Natural killer cell treated with Interleukin-12 subunit alpha and Interleukin-12 subunit beta and Interleukin-15 and Interleukin-18, amount 100 ng/mL, for 72 hours (primary cell): ENCODE results near the gene BOLA1. TPM values are rescaled to one million over a fixed set of nuclear protein-coding genes. Genes with fewer than 3 reads are reported as not detected.
"Not testable (repeated sequence)": the region's sequence is repeated elsewhere in the genome, so short reads cannot be mapped to it uniquely, and the experiment has no call there.

ENCODE experiments used
- ATAC-seq, 2 donors: fragments of 150-1000 bp; cut with Tn5 transposase in 1 of 2; sonication (Bioruptor Pico), chemical (Tn5 transposase) in 1 of 2; 2 replicates each; pipeline ENCODE4 v1.10.0; 2021
- DNase-seq: peaks from one replicate; pipeline ENCODE4 v3.0.0; 2022; ENCODE audit warnings: low spot score
- H3K27ac Mint-ChIP-seq, 2 donors: 1 replicate in 1 of 2; 2 replicates in 1 of 2; pipeline ENCODE4 v1.8.0; 2022; ENCODE audit warnings: mixed read lengths in 2 of 2, mild to moderate bottlenecking in 1 of 2, moderate library complexity in 1 of 2
- H3K27me3 Mint-ChIP-seq, 2 donors: 1 replicate in 1 of 2; 2 replicates in 1 of 2; pipeline ENCODE4 v1.8.0; 2022; ENCODE audit warnings: mixed read lengths in 2 of 2
- H3K36me3 Mint-ChIP-seq: one replicate; pipeline ENCODE4 v1.8.0; 2022; ENCODE audit warnings: mixed read lengths
- H3K4me1 Mint-ChIP-seq, 2 donors: 1 replicate in 1 of 2; 2 replicates in 1 of 2; pipeline ENCODE4 v1.8.0; 2022; ENCODE audit warnings: low read depth in 2 of 2, mixed read lengths in 2 of 2, mild to moderate bottlenecking in 1 of 2
- H3K4me3 Mint-ChIP-seq: one replicate; pipeline ENCODE4 v1.8.0; 2022; ENCODE audit warnings: mixed read lengths
- H3K9me3 Mint-ChIP-seq: 2 replicates; pipeline ENCODE4 v1.8.0; 2022; ENCODE audit warnings: mixed read lengths
- total RNA-seq, 2 donors: library from RNA; stranded (reverse); gene quantifications; one replicate each; pipeline ENCODE4 v1.2.3, GENCODE V29; 2022

BOLA1 gene
- total RNA-seq, 2 donors from 2014 or later = 13.9 to 16.2 TPM

- Mint-ChIP-seq H3K9me3 (no peaks in the 10 kb centered on the region), H3K27me3 (peaks cover 0 to 8% of the 10 kb centered on the region in 2 donors), H3K36me3 (peaks cover 33% of the 10 kb centered on the region), H3K27ac (peak overlapping the region; percentile 86 to 98), H3K4me1 (peaks cover 45 to 69% of the 10 kb centered on the region in 2 donors), H3K4me3 (peak overlapping the region; percentile 100)
- ATAC-seq (no peak), DNase-seq (no peak)
Measured at GRCh38 chr1:149928401-149928724, 29.0 kb downstream of the BOLA1 start.

DNA sequence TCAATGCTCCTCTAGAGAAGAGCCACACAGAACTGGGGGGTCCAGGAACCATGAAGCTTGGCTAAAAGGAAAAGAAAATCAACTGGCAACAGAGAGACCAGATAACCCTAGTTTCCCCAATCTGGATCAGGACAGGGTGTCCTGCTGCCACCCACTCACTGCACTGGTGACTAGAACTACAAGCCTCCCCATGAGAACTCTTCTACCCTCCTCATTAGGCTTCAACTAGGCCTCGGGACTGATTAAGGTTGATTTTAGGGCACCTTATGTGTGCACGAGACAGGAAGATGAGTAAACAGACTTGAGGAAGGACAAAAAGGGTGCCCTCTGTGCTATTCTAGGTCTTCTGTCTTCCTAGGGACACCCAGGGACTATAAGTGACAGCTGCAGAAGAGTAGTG lies 30.5 kb downstream of the BOLA1 start:
- Mint-ChIP-seq H3K9me3 (no peaks in the 10 kb centered on the region), H3K27me3 (peaks cover 0 to 11% of the 10 kb centered on the region in 2 donors), H3K27ac (peak overlapping the region in 1 of 2 donors; percentile 86), H3K4me1 (peaks cover 38 to 56% of the 10 kb centered on the region in 2 donors), H3K4me3 (no peak overlapping the region), H3K36me3 (peaks cover 18% of the 10 kb centered on the region)
- DNase-seq (no peak), ATAC-seq (no peak)

DNA sequence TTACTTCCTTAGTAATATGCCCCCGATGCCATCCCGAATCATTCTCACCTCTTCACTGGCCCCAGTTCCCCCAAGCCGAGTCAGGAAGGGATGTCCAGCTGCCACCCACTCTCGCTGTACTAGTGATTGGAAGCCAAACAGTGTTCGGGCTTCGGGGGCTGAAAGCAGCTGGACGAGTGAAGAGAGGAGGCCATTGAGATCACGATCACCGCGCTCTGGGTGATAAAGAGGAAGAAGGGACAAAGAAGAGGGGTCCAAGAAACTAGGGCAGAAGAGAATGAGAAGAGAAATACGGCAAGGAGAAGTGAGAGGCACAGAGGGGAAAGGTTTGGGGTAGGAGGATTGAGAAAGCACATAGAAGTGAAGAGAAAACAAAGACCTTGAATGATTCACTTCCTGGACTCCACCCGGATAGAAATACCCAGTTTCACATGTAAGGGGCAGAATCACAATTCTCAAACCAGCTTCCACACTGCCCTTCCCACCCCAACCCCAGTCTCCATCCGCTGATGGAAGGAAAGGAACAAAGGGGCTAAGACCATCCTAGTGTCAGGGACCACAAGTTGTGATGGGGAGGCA lies 31.9 kb downstream of the BOLA1 start:
- no peaks in the 10 kb centered on the region for H3K9me3 Mint-ChIP-seq
- ATAC-seq (no peak), DNase-seq (peak; percentile 48)
- peak overlapping the region; percentile 47 for H3K4me3 Mint-ChIP-seq
- peak overlapping the region; percentile 63 to 72 for H3K27ac Mint-ChIP-seq
- peaks cover 10% of the 10 kb centered on the region for H3K36me3 Mint-ChIP-seq
- H3K27me3 Mint-ChIP-seq = peaks cover 0 to 11% of the 10 kb centered on the region in 2 donors
- peaks cover 27 to 43% of the 10 kb centered on the region in 2 donors for H3K4me1 Mint-ChIP-seq

GRCh38 chr1:149932474-149932873 lies 33.1 kb downstream of the BOLA1 start:
- Mint-ChIP-seq H3K27me3 (peaks cover 0 to 11% of the 10 kb centered on the region in 2 donors), H3K27ac (no peak overlapping the region), H3K9me3 (no peaks in the 10 kb centered on the region), H3K36me3 (no peaks in the 10 kb centered on the region), H3K4me1 (peaks cover 26 to 37% of the 10 kb centered on the region in 2 donors), H3K4me3 (no peak overlapping the region)
- DNase-seq = peak; percentile 28
- ATAC-seq = no peak

DNA sequence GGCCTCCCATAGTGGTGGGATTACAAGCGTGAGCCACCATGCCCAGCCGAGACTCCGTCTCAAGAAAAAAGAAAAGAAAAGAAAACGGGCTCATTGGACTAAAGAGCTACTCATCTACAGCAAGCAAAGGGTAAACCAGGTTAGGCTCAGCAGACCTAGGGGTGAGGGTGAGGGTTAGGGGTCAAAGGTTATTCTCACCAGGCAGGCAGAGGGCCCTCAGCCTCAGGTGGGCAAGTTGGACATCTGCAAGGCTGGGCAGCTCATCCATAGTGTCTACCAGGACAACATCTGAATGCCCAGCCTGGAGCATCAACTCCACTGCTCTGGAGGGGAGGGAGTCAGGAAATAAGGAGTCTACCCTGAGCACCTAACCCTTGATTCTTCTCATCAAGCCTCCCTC lies 33.8 kb downstream of the BOLA1 start:
- H3K4me1 Mint-ChIP-seq = peaks cover 29 to 41% of the 10 kb centered on the region in 2 donors
- H3K9me3 Mint-ChIP-seq = no peaks in the 10 kb centered on the region
- no peaks in the 10 kb centered on the region for H3K36me3 Mint-ChIP-seq
- DNase-seq = no peak
- peaks cover 0 to 11% of the 10 kb centered on the region in 2 donors for H3K27me3 Mint-ChIP-seq
- no peak overlapping the region for H3K27ac Mint-ChIP-seq
- H3K4me3 Mint-ChIP-seq = no peak overlapping the region
- no peak for ATAC-seq

DNA sequence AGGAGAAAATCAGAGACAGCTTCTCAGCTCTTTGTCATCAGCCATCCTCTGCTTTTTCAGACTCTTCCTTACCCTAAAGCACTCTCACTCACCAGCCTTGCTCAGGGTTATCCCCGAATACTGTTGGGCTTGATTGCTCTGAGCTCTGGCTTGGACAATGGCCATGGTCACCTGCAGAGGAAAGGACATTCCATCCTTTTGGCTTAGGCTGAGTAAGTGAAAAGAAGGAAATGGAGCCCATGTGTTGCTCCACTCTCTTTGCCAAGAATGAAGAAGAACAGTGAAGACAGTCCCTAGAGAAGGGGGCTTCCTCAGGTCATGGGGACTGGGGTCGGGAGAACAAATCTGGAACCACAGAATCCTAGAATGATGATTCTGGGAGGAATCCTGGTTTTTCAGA lies 35.0 kb downstream of the BOLA1 start:
- ATAC-seq (no peak), DNase-seq (no peak)
- H3K27ac Mint-ChIP-seq = peak overlapping the region in 1 of 2 donors; percentile 47
- H3K4me3 Mint-ChIP-seq = no peak overlapping the region
- peaks cover 28 to 35% of the 10 kb centered on the region in 2 donors for H3K4me1 Mint-ChIP-seq
- no peaks in the 10 kb centered on the region for H3K9me3 Mint-ChIP-seq
- H3K27me3 Mint-ChIP-seq = peaks cover 0 to 11% of the 10 kb centered on the region in 2 donors
- H3K36me3 Mint-ChIP-seq = no peaks in the 10 kb centered on the region

GRCh38 chr1:149936170-149936991 lies 37.0 kb downstream of the BOLA1 start, which contains the start of gene MTMR11:
Gene MTMR11 (minus strand): TSS chr1:149936879. CDS start chr1:149936647, 232 bp downstream.
- Mint-ChIP-seq H3K9me3 (no peaks in the 10 kb centered on the region), H3K27me3 (peaks cover 0 to 8% of the 10 kb centered on the region in 2 donors), H3K27ac (peak within 1 kb of the TSS in 1 of 2 donors; percentile 54), H3K36me3 (no peaks in the 10 kb centered on the region), H3K4me3 (peak within 1 kb of the TSS; percentile 6), H3K4me1 (peaks cover 25 to 27% of the 10 kb centered on the region in 2 donors)
- DNase-seq (peak; percentile 51), ATAC-seq (no peak)

DNA sequence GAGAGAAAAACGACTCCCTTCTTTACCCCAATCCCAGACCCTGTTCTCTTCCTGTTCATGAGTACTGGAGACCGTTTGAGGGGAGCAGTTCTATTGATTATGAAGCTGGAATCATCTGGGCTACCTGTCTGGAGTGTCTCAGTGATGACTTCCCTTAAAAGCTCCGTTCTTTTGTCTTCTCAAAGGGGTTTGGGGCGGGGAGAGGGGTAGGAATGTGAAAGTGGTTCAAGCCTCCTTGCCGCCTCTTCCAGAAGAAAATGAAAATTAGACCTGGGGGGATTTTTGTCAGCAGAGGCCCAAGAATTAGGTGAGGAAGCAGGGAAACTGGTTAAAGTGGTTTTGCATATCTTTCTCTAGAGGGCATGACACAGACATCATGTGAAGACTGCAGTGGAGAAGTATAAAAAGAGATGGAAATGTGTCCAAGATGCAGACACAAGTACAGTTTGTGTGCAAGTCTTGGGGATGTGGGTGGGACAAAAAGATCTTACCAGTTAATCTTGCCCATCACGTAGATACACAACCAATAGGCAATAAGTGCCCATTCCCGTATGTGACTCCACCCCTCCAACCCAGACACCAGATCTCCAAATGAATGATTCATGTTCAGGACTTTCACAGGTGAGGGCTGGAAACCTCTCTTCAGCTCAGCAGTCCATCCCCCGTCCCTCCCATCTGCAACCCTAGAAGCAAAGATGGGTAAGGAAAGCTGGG lies 37.8 kb downstream of the BOLA1 start:
- H3K4me1 Mint-ChIP-seq = peaks cover 19 to 20% of the 10 kb centered on the region in 2 donors
- H3K4me3 Mint-ChIP-seq = peak overlapping the region; percentile 6
- no peaks in the 10 kb centered on the region for H3K36me3 Mint-ChIP-seq
- no peaks in the 10 kb centered on the region for H3K9me3 Mint-ChIP-seq
- ATAC-seq (no peak), DNase-seq (peak; percentile 44)
- no peak overlapping the region for H3K27ac Mint-ChIP-seq
- peaks cover 0 to 3% of the 10 kb centered on the region in 2 donors for H3K27me3 Mint-ChIP-seq

DNA sequence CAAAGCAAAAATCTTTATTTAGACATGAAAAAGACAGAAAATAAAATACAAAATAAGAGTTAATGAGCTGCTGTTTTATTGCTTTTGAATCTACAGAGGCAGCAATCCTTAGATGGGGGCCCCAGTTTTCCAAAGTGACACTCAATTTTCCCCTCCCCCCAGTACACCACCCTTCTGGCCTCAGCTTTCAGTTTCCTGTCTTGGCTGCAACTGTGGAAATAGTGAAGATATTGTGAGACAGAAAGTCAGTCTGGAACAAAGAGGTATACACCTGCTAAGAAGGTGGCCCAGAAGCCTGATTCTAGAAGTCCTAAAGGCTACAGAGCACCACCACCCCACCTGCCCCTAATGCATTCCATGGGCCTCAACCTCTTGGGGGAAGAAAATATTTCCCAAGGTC lies 38.4 kb downstream of the BOLA1 start:
- no peak for DNase-seq
- Mint-ChIP-seq H3K4me3 (no peak overlapping the region), H3K36me3 (no peaks in the 10 kb centered on the region), H3K27me3 (peaks cover 0 to 3% of the 10 kb centered on the region in 2 donors), H3K27ac (no peak overlapping the region), H3K4me1 (peaks cover 19 to 20% of the 10 kb centered on the region in 2 donors), H3K9me3 (no peaks in the 10 kb centered on the region)
- ATAC-seq = no peak

DNA sequence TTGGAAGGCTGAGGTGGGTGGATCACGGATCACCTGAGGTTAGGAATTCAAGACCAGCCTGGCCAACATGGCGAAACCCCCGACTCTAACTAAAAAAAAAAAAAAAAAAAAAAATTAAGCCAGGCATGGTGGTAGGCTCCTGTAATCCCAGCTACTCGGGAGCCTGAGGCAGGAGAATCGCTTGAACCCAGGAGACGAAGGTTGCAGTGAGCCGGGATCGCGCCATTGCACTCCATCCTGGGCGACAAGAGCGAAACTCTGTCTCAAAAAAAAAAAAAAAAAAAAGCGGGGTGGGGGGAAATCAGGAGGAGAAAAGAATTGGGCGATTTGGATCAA lies 39.3 kb downstream of the BOLA1 start:
- not testable (repeated sequence) for H3K9me3 Mint-ChIP-seq, H3K4me3 Mint-ChIP-seq, ATAC-seq, H3K36me3 Mint-ChIP-seq, DNase-seq, H3K27me3 Mint-ChIP-seq
- Mint-ChIP-seq H3K4me1 (peaks cover 19 to 20% of the 10 kb centered on the region in 2 donors), H3K27ac (peak overlapping the region in 1 of 2 donors; percentile 68)

- H3K27me3 Mint-ChIP-seq = no peaks in the 10 kb centered on the region
- no peak for ATAC-seq
- no peaks in the 10 kb centered on the region for H3K9me3 Mint-ChIP-seq
- no peak overlapping the region for H3K27ac Mint-ChIP-seq
- peaks cover 17 to 19% of the 10 kb centered on the region in 2 donors for H3K4me1 Mint-ChIP-seq
- no peaks in the 10 kb centered on the region for H3K36me3 Mint-ChIP-seq
- H3K4me3 Mint-ChIP-seq = no peak overlapping the region
- no peak for DNase-seq
Measured at GRCh38 chr1:149940427-149940826, 41.1 kb downstream of the BOLA1 start.

GRCh38 chr1:149942207-149942606 lies 42.8 kb downstream of the BOLA1 start:
- ATAC-seq (no peak), DNase-seq (no peak)
- Mint-ChIP-seq H3K36me3 (no peaks in the 10 kb centered on the region), H3K9me3 (no peaks in the 10 kb centered on the region), H3K27me3 (no peaks in the 10 kb centered on the region), H3K4me3 (no peak overlapping the region), H3K4me1 (peaks cover 15 to 18% of the 10 kb centered on the region in 2 donors), H3K27ac (no peak overlapping the region)

DNA sequence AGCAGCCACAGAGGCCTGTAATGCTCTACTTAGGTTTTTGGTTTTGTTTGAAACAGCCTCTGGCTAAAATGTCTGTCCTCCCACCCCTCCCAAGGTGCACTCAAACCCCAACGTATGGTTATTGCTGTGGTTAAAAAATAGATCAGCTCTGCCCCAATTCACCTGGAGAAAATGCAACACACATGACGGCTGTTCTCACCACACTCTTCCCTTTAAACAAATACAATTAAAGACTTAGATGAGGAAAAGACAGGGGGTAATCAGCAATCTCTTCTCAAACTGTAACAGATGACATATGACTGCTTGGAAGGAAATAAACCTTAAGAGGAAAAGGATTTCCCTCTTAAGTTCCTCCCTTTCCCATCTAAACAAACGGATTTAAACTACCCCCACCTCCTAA lies 43.5 kb downstream of the BOLA1 start:
- Mint-ChIP-seq H3K27me3 (no peaks in the 10 kb centered on the region), H3K27ac (peak overlapping the region in 1 of 2 donors; percentile 62), H3K36me3 (peaks cover 5% of the 10 kb centered on the region), H3K9me3 (no peaks in the 10 kb centered on the region), H3K4me1 (peaks cover 8 to 11% of the 10 kb centered on the region in 2 donors), H3K4me3 (no peak overlapping the region)
- no peak for DNase-seq
- ATAC-seq = no peak

DNA sequence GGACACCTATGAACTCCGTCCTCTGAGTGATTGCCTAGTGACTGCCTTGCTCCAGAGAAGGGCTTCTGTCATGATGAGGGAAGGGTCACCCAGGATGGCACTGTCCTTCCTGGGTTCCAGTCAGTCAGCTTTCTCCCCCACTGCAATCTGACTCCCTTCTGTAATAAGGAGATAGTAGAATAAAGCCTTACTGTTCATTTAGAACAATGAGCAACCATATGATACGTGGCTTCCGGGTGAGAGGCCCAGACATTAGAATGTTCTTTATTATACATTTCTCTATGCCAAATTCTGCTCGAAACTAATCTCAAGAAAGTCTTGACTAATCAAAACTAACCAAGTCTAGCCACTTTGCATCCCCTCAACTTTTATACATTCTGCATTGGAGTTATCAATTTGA lies 45.8 kb downstream of the BOLA1 start:
- H3K36me3 Mint-ChIP-seq = peaks cover 5% of the 10 kb centered on the region
- no peaks in the 10 kb centered on the region for H3K27me3 Mint-ChIP-seq
- no peak overlapping the region for H3K27ac Mint-ChIP-seq
- ATAC-seq = no peak
- H3K9me3 Mint-ChIP-seq = no peaks in the 10 kb centered on the region
- no peak for DNase-seq
- no peaks in the 10 kb centered on the region for H3K4me1 Mint-ChIP-seq
- H3K4me3 Mint-ChIP-seq = no peak overlapping the region
